KMS-11 (cell line): ENCODE data around the gene MVB12B.

Experiments
- H2AFZ ChIP-seq: fragments of 200-600 bp; sonication (generic); 2 replicates; pipeline ENCODE4 v1.6.1; 2016; ENCODE audit warnings: antibody characterized with exemption, mixed run types, low read depth
- H3K27ac ChIP-seq: fragments of 200-600 bp; sonication (generic); 2 replicates; pipeline ENCODE4 v1.6.1; 2016; ENCODE audit warnings: mild to moderate bottlenecking, mixed run types
- H3K27me3 ChIP-seq: fragments of 200-600 bp; sonication (generic); 2 replicates; pipeline ENCODE4 v1.6.1; 2017; ENCODE audit warnings: mild to moderate bottlenecking, low read depth, mixed run types, moderate library complexity; ENCODE audit not compliant: insufficient read depth
- H3K36me3 ChIP-seq: fragments of 200-600 bp; sonication (generic); 2 replicates; pipeline ENCODE4 v1.6.1; 2017; ENCODE audit warnings: mild to moderate bottlenecking, mixed run types; ENCODE audit not compliant: insufficient read depth
- H3K4me1 ChIP-seq: fragments of 200-600 bp; sonication (generic); 2 replicates; pipeline ENCODE4 v1.6.1; 2016; ENCODE audit warnings: mild to moderate bottlenecking, low read depth, mixed run types; ENCODE audit not compliant: poor library complexity, severe bottlenecking
- H3K4me2 ChIP-seq: fragments of 200-600 bp; sonication (generic); 2 replicates; pipeline ENCODE4 v1.7.0; 2016; ENCODE audit warnings: mild to moderate bottlenecking, mixed run types
- H3K4me3 ChIP-seq: fragments of 200-600 bp; sonication (generic); IDR thresholded peaks from 2 replicates; pipeline ENCODE4 v1.6.1; 2017; ENCODE audit warnings: low read depth, low read length, mixed read lengths; ENCODE audit not compliant: insufficient read depth
- H3K79me2 ChIP-seq: fragments of 200-600 bp; sonication (generic); 2 replicates; pipeline ENCODE4 v1.6.1; 2016; ENCODE audit warnings: low read depth, mixed run types; ENCODE audit not compliant: insufficient read depth
- H3K9ac ChIP-seq: fragments of 200-600 bp; sonication (generic); 2 replicates; pipeline ENCODE4 v1.6.1; 2016; ENCODE audit warnings: mild to moderate bottlenecking, mixed run types
- H4K20me1 ChIP-seq: fragments of 200-600 bp; sonication (generic); 2 replicates; pipeline ENCODE4 v1.6.1; 2016; ENCODE audit warnings: mild to moderate bottlenecking, mixed run types; ENCODE audit not compliant: insufficient read depth
- TF ChIP-seq, protein P1 (sequence below): fragments of 200-600 bp; sonication (generic); conservative IDR thresholded peaks from 2 replicates; pipeline ENCODE4 v1.6.1; 2017; ENCODE audit warnings: low read depth, mild to moderate bottlenecking, antibody characterized with exemption, low read length, moderate library complexity, mixed read lengths

MVB12B gene

DNA sequence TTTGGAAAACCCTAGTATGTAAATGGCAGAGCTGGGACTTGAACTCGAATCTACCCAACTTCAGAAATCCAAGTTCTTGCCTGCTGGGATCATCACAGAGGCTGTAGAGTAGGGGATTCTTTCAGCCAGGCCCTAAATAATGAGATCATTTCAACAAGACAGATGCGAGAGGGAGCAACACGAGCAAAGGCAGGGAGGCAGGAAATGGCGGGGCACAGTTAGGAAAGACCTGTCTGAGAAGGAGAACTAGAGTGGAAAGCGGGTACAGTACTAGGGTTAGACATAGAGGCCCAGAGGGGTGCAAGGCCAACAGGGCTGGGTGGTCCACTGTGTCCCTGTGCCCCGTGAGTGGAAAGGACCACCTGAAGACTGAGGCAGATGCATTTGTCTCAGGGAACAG, 46.1 kb downstream of the MVB12B start:
- no peak overlapping the region for H3K9ac ChIP-seq
- peaks cover 13% of the 10 kb centered on the region for H3K4me1 ChIP-seq
- H2AFZ ChIP-seq, result no peak overlapping the region
- no peak overlapping the region for H3K4me3 ChIP-seq
- H3K79me2 ChIP-seq, result no peaks in the 10 kb centered on the region
- no peaks in the 10 kb centered on the region for H4K20me1 ChIP-seq
- TF ChIP-seq, protein P1, sequence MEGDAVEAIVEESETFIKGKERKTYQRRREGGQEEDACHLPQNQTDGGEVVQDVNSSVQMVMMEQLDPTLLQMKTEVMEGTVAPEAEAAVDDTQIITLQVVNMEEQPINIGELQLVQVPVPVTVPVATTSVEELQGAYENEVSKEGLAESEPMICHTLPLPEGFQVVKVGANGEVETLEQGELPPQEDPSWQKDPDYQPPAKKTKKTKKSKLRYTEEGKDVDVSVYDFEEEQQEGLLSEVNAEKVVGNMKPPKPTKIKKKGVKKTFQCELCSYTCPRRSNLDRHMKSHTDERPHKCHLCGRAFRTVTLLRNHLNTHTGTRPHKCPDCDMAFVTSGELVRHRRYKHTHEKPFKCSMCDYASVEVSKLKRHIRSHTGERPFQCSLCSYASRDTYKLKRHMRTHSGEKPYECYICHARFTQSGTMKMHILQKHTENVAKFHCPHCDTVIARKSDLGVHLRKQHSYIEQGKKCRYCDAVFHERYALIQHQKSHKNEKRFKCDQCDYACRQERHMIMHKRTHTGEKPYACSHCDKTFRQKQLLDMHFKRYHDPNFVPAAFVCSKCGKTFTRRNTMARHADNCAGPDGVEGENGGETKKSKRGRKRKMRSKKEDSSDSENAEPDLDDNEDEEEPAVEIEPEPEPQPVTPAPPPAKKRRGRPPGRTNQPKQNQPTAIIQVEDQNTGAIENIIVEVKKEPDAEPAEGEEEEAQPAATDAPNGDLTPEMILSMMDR, result no peak
- H3K27ac ChIP-seq, result no peak overlapping the region
- H3K36me3 ChIP-seq, result no peaks in the 10 kb centered on the region
- H3K4me2 ChIP-seq, result no peak overlapping the region
- no peaks in the 10 kb centered on the region for H3K27me3 ChIP-seq

DNA sequence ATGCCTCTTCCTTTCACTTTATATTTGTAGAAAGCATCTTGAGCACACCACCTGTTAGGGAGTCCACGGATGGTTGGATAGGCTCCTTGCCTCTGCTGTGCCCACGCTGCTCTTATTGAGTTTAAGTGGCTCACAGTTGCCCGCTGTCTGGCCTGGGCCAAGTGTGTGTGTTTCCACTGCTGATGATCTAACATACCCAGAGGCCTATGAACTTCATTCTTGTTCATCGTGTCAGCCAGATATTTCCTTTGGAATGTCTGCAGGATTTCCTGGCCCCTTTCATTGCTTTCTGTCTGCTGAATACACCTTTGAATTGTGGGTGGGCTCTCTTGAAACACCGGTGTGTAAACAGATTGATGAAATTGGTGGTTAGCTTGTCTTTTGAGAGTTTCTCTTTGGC, 46.6 kb downstream of the MVB12B start:
- Histone ChIP-seq H3K27ac (no peak overlapping the region), H3K4me3 (no peak overlapping the region), H3K79me2 (no peaks in the 10 kb centered on the region), H3K36me3 (no peaks in the 10 kb centered on the region), H3K27me3 (no peaks in the 10 kb centered on the region), H3K9ac (no peak overlapping the region), H3K4me2 (no peak overlapping the region), H4K20me1 (no peaks in the 10 kb centered on the region), H2AFZ (no peak overlapping the region), H3K4me1 (peaks cover 13% of the 10 kb centered on the region)
- TF ChIP-seq, protein P1, result no peak

DNA sequence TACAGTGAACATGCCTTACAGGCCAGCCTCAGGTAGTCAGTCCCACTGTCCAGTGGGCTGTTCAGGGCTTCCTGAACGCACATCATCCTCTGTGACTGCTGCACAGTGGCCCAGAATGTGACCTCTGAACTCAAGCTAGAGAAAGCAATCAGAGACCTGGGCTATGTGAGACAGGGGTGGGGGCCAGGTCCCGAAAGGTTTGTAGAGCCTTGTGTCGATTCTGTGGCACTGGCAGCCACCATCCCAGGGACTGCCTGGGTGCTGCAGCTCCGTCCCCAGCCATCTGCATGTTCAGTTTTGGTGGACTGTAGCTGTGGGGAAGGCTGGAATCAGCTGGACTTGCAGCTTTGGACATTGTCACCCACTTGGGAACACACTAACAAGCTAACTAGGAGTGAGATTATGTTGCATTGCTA, 47.7 kb downstream of the MVB12B start:
- H4K20me1 ChIP-seq, result no peaks in the 10 kb centered on the region
- no peak overlapping the region for H3K4me2 ChIP-seq
- no peaks in the 10 kb centered on the region for H3K36me3 ChIP-seq
- no peaks in the 10 kb centered on the region for H3K27me3 ChIP-seq
- no peak overlapping the region for H3K27ac ChIP-seq
- TF ChIP-seq, protein P1, result no peak
- no peak overlapping the region for H3K9ac ChIP-seq
- no peak overlapping the region for H3K4me3 ChIP-seq
- H3K79me2 ChIP-seq, result no peaks in the 10 kb centered on the region
- no peak overlapping the region for H2AFZ ChIP-seq
- peaks cover 13% of the 10 kb centered on the region for H3K4me1 ChIP-seq

DNA sequence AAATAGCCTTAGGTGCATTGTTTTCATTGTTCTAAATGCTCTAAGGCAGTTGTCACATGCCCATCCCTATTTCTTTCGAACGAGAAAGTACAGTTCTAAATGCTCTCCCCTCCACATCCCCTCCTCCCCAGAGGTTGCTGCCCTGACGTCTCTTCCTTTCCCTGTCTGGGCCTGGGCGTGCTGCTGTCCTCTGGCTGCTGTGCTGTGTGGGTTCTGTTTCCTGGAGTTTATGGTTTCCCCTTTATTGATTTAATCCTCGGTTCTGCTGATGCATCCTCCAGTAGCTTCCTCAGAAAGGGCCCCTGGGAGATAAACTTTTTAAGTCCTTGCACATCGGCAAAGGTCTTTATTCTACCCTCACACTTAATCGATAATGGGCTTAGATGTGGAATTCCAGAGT, 48.8 kb downstream of the MVB12B start:
- Histone ChIP-seq H3K9ac (no peak overlapping the region), H3K36me3 (no peaks in the 10 kb centered on the region), H3K27ac (no peak overlapping the region), H3K4me2 (no peak overlapping the region), H3K4me3 (no peak overlapping the region), H3K27me3 (no peaks in the 10 kb centered on the region), H2AFZ (no peak overlapping the region), H3K4me1 (peaks cover 13% of the 10 kb centered on the region), H4K20me1 (no peaks in the 10 kb centered on the region), H3K79me2 (no peaks in the 10 kb centered on the region)
- TF ChIP-seq, protein P1, result no peak
